SK-N-SH treated with all-trans-retinoic acid at 6 μM for 48 hours (cell line): Measurements from ENCODE around the gene MTHFS.

Experiments used
- ATAC-seq: fragments of 200-7000 bp; cut with Tn5 transposase; 3 replicates; pipeline ENCODE4 v1.9.1; 2020; ENCODE audit warnings: mild to moderate bottlenecking, moderate library complexity
- ARNTL ChIP-seq: fragments of 450-650 bp; formaldehyde crosslinking; IDR thresholded peaks from 2 replicates; pipeline ENCODE4 v1.5.0; 2020; ENCODE audit warnings: low read depth, mild to moderate bottlenecking, moderate library complexity, borderline replicate concordance
- BACH2 ChIP-seq: fragments of 250-450 bp; sonication (Bioruptor Pico); IDR thresholded peaks from 2 replicates; pipeline ENCODE4 v1.9.0; 2021; ENCODE audit warnings: mild to moderate bottlenecking, borderline replicate concordance
- CREB5 ChIP-seq: fragments of 250-450 bp; sonication (Bioruptor Pico); IDR thresholded peaks from 2 replicates; pipeline ENCODE4 v1.5.1; 2020; ENCODE audit warnings: low read depth, mild to moderate bottlenecking, moderate library complexity
- CSRNP3 ChIP-seq: fragments of 250-450 bp; sonication (Bioruptor Pico); IDR thresholded peaks from 2 replicates; pipeline ENCODE4 v1.5.1; 2021; ENCODE audit warnings: mild to moderate bottlenecking, moderate library complexity
- GLIS3 ChIP-seq: fragments of 250-450 bp; sonication (Bioruptor Pico); IDR thresholded peaks from 2 replicates; pipeline ENCODE4 v1.5.0; 2020; ENCODE audit warnings: mild to moderate bottlenecking, moderate library complexity
- ISL1 ChIP-seq: fragments of 250-450 bp; sonication (Bioruptor Pico); IDR thresholded peaks from 2 replicates; pipeline ENCODE4 v2.1.2; 2022; ENCODE audit warnings: mild to moderate bottlenecking, moderate library complexity
- OSR1 ChIP-seq: fragments of 250-450 bp; sonication (Bioruptor Pico); IDR thresholded peaks from 2 replicates; pipeline ENCODE4 v1.8.0; 2022; ENCODE audit warnings: moderate library complexity, mild to moderate bottlenecking, inconsistent platforms
- PATZ1 ChIP-seq: fragments of 250-450 bp; sonication (Bioruptor Pico); IDR thresholded peaks from 2 replicates; pipeline ENCODE4 v1.8.0; 2020; ENCODE audit warnings: mild to moderate bottlenecking, moderate library complexity, borderline replicate concordance
- POU6F1 ChIP-seq: fragments of 250-450 bp; sonication (Bioruptor Pico); IDR thresholded peaks from 2 replicates; pipeline ENCODE4 v1.8.0; 2021; ENCODE audit warnings: low read depth, mild to moderate bottlenecking, moderate library complexity, borderline replicate concordance
- PPARA ChIP-seq: fragments of 250-450 bp; sonication (Bioruptor Pico); IDR thresholded peaks from 2 replicates; pipeline ENCODE4 v1.5.0; 2020; ENCODE audit warnings: mild to moderate bottlenecking, borderline replicate concordance
- RARB ChIP-seq: fragments of 250-450 bp; sonication (Bioruptor Pico); IDR thresholded peaks from 2 replicates; pipeline ENCODE4 v1.8.0; 2021; ENCODE audit warnings: mild to moderate bottlenecking, moderate library complexity
- SNAI2 ChIP-seq: fragments of 250-450 bp; sonication (Bioruptor Pico); IDR thresholded peaks from 2 replicates; pipeline ENCODE4 v1.5.0; 2020; ENCODE audit warnings: mild to moderate bottlenecking, moderate library complexity
- TCF4 ChIP-seq: fragments of 250-450 bp; sonication (Bioruptor Pico); IDR thresholded peaks from 2 replicates; pipeline ENCODE4 v1.8.0; 2021; ENCODE audit warnings: mild to moderate bottlenecking, moderate library complexity, borderline replicate concordance
- TOX ChIP-seq: fragments of 250-450 bp; sonication (Bioruptor Pico); IDR thresholded peaks from 2 replicates; pipeline ENCODE4 v1.8.0; 2021; ENCODE audit warnings: mild to moderate bottlenecking, moderate library complexity, borderline replicate concordance
- ZC3H10 ChIP-seq: fragments of 250-450 bp; sonication (Bioruptor Pico); IDR thresholded peaks from 2 replicates; pipeline ENCODE4 v1.5.1; 2021; ENCODE audit warnings: mild to moderate bottlenecking, moderate library complexity
- ZFP3 ChIP-seq: fragments of 250-450 bp; sonication (Bioruptor Pico); IDR thresholded peaks from 2 replicates; pipeline ENCODE4 v1.5.0; 2020; ENCODE audit warnings: mild to moderate bottlenecking, moderate library complexity
- ZFP30 ChIP-seq: fragments of 450-650 bp; formaldehyde crosslinking; IDR thresholded peaks from 2 replicates; pipeline ENCODE4 v1.5.0; 2022; ENCODE audit warnings: mild to moderate bottlenecking, moderate library complexity
- ZNF565 ChIP-seq: fragments of 450-650 bp; formaldehyde crosslinking; conservative IDR thresholded peaks from 2 replicates; pipeline ENCODE4 v1.5.0; 2020; ENCODE audit warnings: low read depth, mild to moderate bottlenecking, moderate library complexity
- ZNF70 ChIP-seq: fragments of 450-650 bp; formaldehyde crosslinking; IDR thresholded peaks from 2 replicates; pipeline ENCODE4 v1.5.0; 2020; ENCODE audit warnings: mild to moderate bottlenecking, moderate library complexity
- ZNF8 ChIP-seq: fragments of 450-650 bp; formaldehyde crosslinking; IDR thresholded peaks from 2 replicates; pipeline ENCODE4 v1.5.0; 2020; ENCODE audit warnings: mild to moderate bottlenecking, moderate library complexity

Gene MTHFS

GRCh38 chr15:79828447-79828846, 68.4 kb downstream of the MTHFS start:
- TF ChIP-seq PPARA (CRISPR knock-in tag), result no peak
- TF ChIP-seq ARNTL (CRISPR knock-in tag), result no peak
- TF ChIP-seq ZC3H10 (CRISPR knock-in tag), result no peak
- TF ChIP-seq ZFP3 (CRISPR knock-in tag), result no peak
- TF ChIP-seq BACH2 (CRISPR knock-in tag), result no peak
- TF ChIP-seq ZNF565 (CRISPR knock-in tag), result no peak
- no peak for ATAC-seq

GRCh38 chr15:79826800-79827199, 70.0 kb downstream of the MTHFS start:
- no peak for ATAC-seq
- TF ChIP-seq GLIS3 (CRISPR knock-in tag), result no peak
- TF ChIP-seq ISL1, result no peak
- TF ChIP-seq ZNF8, result no peak

- TF ChIP-seq TCF4, result no peak
- TF ChIP-seq TOX, result no peak
- no peak for TF ChIP-seq BACH2 (CRISPR knock-in tag)
- no peak for TF ChIP-seq ZFP3 (CRISPR knock-in tag)
- TF ChIP-seq CREB5 (CRISPR knock-in tag), result no peak
- no peak for TF ChIP-seq ZNF565 (CRISPR knock-in tag)
- no peak for TF ChIP-seq PATZ1 (CRISPR knock-in tag)
- TF ChIP-seq POU6F1 (CRISPR knock-in tag), result no peak
- TF ChIP-seq RARB, result no peak
- no peak for TF ChIP-seq ZNF8
- no peak for TF ChIP-seq SNAI2 (CRISPR knock-in tag)
- no peak for TF ChIP-seq CSRNP3
- TF ChIP-seq ZC3H10 (CRISPR knock-in tag), result no peak
- TF ChIP-seq PPARA (CRISPR knock-in tag), result no peak
- no peak for TF ChIP-seq ZFP30
- TF ChIP-seq OSR1 (CRISPR knock-in tag), result no peak
- ATAC-seq, result no peak
These were observed 72.6 kb downstream of the MTHFS start for GRCh38 chr15:79824136-79824701.

- TF ChIP-seq GLIS3 (CRISPR knock-in tag), result no peak
- no peak for TF ChIP-seq TCF4
- TF ChIP-seq CREB5 (CRISPR knock-in tag), result no peak
- TF ChIP-seq ZNF70, result no peak
- TF ChIP-seq BACH2 (CRISPR knock-in tag), result no peak
- no peak for TF ChIP-seq ZNF565 (CRISPR knock-in tag)
- no peak for ATAC-seq
These were observed 76.0 kb downstream of the MTHFS start for GRCh38 chr15:79820820-79821219.
